GM21737 (cell line): Measurements from ENCODE around the gene NGEF.
"Not testable (repeated sequence)": the region's sequence is repeated elsewhere in the genome, so short reads cannot be mapped to it uniquely, and the experiment has no call there.

ENCODE experiments used
- ATAC-seq: cut with Tn5 transposase; IDR thresholded peaks from one replicate; pipeline ENCODE4 v1.9.1; 2021; ENCODE audit warnings: mild to moderate bottlenecking, moderate library complexity; ENCODE audit not compliant: unreplicated experiment

The NGEF gene

DNA sequence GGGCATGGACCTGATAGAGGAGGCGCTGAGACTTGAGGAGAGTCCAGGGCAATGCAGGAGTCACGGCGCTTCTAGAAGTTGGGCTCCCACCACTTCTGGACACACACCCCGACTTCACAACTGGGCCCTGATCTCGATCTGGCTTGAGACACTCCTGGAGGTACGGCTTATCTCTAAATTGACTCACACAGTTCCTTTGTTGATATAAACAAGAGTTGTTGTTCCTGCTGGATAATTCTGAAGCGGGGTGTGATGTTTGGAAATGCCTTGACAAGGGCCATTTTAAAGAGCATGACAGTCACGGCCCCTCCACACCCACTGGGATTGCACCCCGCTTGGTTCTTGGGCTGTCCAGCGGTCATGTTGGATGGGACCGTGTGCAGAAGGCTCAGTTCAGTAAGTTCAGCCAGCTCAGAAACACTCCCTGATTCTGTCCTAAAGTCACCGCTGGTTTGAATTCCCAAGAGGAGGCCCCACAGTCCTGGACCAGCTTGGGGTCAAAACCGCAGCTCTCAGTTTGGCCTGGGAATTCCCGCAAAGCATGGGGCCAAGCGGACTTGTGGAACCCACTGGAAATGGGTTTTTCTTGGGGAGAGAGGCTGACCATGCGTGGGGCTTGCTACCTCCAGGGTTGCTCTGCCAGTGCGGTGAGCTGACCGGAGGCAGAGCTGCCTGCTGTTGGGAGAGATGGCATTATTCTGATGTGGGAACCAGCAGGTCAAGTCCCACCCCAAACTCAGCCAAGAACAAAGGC, 10.1 kb upstream of the NGEF start:
- no peak for ATAC-seq

DNA sequence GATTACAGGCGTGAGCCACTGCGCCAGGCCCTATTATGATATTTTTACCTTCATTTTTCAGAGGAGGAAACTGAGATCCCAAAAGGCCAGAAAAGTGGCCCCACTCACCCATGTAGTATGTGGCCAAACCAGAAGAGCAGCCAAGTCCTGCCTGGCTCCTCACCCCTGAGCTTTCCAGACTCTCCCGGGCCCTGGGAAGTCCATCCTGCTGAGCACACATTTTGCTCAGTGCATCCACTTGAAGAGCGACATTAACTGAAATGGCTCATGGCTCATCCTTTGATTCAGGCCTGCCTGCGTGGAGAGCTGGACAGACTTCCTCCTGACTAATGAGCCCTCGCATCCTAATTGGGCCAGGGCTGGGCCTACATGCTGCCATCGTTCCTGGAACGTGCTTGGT, 9.5 kb upstream of the NGEF start:
- ATAC-seq = no peak

DNA sequence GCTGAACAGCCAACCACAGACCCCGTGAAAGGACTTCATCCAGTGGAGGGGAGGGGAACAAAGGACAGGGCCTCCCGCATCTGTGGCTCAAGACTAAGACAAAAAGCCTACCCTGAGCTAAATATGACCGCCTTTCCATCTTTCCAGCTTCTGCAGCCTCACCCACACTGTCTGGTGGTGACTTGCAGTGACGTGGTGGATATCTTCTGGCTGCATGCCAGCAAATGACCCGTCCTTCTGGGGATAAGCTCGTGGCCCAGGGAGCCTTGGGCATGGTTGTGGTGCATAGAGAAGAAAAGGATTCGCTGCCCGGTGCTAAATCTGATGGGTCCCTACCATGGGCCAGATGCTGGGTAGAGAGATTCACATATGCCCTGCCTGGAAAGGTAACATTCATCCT, 8.7 kb upstream of the NGEF start:
- no peak for ATAC-seq

DNA sequence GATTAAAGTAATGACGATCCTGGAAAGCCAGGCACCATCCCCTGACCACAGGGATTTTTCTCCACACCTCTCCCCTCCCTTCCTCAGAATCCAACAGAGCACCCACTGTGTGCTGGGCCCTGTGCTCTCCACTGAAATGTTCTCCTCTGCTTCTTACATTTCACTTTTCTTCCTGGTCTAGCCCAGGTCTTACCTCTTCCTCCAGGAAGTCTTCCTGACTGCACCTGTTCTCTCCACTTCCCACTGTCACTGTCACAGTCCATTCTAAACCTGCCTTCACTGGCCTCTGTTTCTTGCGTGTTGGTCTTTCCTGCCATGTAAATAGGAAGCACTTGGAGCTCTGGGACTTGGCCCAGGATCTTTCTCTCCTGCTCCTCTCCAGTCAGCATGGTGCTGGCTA, 7.4 kb upstream of the NGEF start:
- no peak for ATAC-seq

DNA sequence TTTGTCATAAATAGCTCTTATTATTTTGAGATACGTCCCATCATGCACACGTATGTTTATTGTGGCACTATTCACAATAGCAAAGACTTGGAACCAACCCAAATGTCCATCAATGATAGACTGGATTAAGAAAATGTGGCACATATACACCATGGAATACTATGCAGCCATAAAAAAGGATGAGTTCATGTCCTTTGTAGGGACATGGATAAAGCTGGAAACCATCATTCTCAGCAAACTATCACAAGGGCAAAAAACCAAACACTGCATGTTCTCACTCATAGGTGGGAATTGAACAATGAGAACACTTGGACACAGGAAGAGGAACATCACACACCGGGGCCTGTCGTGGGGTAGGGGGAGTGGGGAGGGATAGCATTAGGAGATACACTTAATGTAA, 6.6 kb upstream of the NGEF start:
- not testable (repeated sequence) for ATAC-seq

DNA sequence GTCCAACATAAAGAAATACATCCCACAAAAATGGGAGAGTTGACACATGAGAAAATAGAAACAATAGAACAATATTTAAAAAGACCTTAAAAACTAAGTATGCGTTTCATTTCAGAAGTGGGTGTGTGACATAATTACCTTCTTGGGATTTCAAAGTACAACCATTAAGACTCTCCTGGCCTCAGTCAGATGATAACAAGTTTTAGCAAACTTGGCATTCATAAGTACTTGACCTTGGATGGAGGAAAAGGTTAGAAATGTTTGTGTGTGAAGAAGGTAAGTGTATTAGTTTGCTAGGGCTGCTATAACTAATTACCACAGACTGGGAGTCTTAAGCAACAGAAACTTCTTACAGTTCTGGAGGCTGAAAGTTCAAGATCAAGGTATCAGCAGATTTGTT, 4.9 kb upstream of the NGEF start:
- no peak for ATAC-seq

DNA sequence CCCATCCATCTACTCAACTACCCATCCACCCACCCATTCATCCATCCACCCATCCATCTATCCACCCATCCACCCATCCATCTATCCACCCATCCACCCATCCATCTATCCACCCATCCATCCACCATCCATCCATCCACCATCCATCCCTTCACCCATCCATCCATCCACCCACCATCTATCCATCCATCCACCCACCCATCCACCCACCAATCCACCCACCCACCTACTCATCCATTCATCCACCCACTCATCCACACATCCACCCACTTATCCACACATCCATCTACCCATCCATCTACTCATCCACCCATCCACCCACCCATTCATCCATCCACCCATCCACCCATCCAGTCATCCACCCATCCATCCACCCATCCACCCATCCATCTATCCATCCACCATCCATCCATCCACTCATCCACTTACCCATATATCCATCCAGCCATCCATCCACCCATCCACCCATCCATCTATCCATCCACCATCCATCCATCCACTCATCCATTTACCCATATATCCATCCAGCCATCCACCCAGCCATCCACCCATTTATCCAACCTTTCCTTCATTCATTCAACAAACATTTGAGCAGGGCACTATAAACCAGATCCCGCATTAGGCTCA, 2.1 kb upstream of the NGEF start:
- ATAC-seq = no peak

DNA sequence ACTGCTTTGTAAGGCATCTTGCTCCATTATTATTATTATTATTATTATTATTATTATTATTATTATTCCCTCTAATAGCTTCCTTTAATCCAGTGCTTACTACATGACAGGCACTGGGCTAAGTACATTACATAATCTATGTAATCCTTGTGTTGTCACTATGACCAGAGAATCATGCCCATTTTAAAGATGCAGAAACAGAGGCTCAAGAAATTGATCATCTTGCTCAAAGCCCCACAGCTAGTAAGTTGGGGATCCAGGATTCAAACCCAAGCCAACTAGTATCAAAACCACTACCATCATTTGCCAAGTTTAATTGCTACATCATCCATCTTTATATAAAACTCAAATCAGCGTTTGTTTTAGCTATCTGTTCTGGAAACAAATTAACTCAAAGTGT, 594 bp upstream of the NGEF start:
- ATAC-seq = no peak

DNA sequence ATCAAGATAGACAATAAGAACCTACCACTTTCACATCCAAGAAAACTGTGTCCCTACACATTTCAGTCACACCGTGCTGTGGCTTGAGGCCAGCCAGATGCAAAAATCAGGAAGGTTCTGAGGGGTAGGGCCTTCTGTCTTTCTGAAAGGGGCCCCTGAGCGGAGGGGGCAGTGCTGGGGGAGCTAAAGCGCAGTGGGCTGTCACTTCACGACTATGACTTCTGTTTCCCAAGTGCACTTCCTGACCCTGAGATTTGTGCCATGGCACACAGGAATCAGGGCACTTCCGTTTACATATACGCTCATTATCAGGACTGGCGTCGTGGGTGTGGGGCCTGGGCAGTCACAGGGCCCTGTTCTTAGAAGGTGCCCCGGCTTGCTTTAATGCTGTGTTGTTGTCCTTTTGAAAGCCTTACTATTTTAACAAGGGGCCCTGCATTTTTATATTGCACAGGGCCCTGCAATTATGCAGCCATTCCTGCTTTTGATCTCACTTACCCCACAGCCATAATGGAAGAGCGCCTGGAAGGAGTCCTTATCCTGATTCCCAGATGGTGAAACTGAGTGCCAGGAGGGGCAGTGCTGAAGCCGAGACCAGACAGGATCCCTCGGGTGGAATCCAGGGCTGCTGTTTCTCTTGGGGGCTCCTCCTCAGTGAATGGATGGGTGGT, 620 bp downstream of the NGEF start:
- ATAC-seq = no peak

DNA sequence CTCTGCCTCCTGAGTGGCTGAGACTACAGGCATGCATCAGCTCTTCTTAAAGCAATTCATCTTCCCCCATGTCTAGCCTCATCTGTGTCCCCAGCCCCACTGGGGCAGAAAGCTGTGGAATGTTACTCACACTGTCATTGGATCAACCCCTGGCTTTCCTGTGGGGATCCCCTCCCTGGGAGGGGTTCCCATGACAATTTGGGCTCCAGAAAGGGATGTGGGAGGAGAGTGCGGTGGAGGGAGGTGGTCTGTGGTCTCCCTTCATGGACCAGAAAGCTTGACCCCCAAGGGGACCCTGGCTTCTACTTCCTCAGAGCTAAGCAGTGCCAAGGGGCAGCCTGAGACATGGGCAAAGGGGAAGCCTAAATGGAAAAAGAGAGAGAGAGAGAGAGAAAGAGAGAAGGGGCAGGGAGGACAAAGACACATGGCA, 1.3 kb downstream of the NGEF start:
- no peak for ATAC-seq

DNA sequence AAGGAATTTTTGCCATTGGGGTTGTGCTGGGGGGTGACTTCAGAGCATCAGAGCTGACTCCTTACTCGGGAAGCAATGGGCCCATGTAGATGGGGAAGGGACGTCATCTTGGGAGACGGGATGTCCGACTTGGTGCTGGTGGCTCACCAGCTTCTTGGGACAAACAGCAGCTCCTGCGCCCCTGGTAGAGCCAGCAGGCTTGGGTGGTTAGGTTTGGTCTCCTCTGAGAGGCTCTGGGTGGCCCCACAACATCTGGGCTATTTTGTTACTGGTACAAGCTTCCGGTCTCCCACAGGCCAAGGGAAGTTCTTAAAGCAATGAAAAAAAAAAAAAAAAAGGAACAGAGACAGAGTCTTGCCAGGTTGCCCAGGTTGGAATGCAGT, 1.8 kb downstream of the NGEF start:
- no peak for ATAC-seq

DNA sequence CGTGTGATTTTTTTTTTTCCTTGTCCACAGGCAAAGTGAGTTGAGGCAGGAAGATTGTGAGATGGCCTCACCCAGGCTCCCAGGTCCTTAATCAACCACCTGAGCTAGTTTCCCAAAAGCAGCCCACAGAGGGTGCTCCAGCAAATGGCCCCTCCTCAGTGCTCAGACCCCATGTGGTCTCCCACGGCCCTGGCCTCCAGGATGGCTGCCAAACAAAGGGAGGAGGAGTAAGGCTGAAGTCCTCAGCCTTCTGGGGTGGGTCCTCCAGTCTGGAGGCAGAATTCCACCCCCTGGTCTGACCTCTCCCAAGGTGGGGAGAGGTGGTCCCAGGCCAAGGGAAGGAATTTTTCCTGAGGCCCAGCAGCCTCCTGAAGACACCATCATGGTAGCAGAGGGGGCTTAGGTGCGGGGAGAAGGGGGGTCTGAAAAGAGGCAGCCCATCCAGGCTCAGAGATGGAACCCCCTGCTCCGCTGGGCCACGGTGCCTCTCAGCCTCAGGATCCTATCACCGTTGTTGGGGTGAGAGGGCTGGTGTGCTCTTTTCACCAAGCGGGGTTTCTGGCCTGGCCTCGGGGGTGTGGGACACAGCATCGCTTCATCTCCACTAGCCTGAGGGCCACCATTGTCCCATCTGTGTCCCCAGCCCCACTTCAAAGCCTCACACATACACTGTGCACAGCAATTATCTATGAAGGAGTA, 2.3 kb downstream of the NGEF start:
- ATAC-seq = no peak

DNA sequence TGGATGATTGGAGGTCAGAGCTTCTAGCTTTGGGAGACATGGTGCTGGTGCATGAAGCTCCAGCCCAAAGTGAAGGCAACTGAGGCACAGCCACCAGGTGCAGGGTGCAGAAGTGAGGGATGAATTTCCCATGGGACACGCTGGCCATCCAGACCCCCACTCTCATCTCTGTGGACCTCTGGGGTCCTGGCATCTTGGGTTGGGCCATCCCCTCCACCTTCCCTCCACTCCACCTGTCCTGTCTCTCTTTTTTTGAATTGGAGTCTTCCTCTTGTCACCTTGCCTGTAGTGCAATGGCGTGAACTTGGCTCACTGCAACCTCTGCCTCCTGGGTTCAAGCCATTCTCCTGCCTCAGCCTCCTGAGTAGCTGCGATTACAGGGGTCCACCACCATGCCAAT, 3.4 kb downstream of the NGEF start:
- ATAC-seq = no peak

DNA sequence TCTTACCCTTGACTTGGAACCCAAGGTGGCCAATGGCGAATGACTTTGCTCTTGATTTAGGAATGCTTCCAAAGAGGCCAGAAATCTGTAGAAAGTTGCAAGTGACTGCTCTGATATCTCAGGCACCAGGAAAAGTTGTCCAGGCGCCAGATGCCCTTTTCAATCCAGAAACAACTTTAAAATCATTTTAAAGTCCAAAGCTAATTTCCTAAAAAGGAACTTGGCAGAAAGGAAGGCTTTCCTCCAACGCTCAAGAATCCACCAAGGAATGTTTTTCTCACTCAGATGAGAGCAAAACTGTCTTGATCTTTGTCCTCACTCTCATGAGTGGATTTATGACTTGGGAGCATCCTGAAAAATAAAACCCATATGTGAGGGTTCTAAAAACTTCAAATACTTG, 5.3 kb downstream of the NGEF start:
- ATAC-seq = no peak

DNA sequence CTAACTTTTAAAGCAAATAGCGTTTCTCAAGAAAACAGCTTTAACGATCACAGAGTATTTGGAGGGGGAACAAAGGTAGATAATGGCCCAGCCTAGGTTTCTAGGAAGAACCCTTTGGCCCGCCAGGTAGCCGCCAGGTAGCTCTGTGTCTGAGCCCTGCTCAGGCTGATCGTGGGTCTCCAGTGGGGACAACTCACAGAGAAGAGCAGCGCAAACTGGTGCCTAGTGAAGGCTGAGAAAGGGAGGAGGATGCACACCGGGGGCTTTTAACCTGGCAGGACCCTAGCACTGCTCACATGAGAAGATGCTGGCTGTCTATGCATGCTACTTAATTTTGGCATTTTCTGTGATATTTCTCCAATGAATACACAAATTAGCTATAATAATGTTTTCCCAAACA, 5.8 kb downstream of the NGEF start:
- ATAC-seq = no peak

DNA sequence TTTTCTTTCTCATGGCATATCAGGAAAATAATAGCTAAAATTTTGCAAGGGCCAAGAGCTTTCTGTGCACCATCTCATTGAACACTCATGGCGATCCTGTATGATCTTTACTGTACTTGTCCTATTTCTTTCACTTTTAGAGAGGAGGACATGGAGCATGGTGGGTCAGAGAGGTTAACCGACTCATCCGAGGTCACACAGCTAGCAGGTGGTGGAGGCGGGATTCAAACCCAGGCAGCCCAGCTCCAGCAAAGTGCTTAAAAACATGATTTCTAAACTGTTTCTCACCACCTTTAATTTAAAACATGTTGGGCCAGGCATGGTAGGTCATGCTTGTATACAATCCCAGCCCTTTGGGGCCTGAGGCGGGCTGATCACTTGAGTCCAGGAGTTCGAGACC, 6.4 kb downstream of the NGEF start:
- ATAC-seq = no peak

DNA sequence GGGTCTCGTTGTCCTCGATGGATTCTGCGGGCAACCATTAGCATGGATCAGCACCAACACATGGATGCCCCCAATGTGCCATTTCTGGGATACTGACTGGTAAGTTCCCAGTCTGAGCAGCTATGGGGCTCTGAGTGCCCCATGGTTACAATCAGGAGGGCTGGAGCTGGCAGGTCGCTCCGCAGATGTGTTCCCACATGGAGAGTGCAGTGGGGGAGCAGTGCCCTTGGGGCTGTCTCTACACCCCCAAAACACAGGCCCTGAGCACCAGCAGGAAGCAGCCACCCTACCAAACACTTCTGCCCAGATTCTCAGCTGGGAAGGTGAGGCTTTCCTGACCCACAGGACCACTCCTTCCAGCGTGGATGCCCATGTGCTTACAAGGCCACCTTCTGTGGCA, 8.0 kb downstream of the NGEF start:
- ATAC-seq = no peak

DNA sequence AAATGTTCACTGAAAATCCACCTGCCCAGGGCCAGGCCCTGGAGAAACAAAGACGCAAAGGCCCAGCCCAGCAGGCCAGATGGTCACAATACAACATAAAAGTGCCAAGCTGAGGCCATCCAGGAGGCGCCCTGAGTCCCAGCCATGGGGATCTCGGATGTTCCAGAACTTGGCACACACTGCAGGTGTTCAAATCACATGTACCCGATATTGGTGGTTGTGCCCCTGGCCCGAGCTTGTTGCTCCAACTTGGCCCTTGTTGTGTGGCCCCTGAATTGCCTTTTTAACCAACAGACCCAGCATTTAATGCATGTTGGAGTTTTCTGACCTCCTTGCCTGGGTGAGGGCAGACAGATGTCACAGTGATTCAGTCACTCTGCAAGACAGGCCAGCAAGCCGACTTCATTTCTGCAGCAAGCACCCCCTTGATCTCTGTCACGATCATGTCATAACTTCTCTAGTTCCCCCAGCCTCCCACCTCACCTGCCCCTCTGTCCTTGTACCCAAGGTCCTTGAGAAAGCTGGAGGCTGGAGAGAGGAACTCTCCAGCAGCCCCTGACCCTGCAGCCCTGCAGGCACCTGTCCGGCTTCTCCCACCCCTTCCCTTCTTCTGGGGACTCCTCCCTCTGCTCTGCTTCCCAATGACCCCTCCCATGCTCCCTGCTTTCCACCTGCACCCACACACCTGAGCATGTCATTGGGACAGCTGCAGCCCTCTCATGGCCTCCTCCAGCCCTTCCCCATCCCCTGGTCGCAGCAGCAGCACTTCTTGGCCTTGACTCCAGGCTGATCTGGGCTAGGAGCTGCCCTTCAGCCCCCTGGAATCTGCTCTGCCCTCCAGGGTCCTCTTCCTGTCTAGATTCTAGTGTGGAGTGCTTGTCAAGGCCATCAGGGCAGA, 9.1 kb downstream of the NGEF start:
- no peak for ATAC-seq

DNA sequence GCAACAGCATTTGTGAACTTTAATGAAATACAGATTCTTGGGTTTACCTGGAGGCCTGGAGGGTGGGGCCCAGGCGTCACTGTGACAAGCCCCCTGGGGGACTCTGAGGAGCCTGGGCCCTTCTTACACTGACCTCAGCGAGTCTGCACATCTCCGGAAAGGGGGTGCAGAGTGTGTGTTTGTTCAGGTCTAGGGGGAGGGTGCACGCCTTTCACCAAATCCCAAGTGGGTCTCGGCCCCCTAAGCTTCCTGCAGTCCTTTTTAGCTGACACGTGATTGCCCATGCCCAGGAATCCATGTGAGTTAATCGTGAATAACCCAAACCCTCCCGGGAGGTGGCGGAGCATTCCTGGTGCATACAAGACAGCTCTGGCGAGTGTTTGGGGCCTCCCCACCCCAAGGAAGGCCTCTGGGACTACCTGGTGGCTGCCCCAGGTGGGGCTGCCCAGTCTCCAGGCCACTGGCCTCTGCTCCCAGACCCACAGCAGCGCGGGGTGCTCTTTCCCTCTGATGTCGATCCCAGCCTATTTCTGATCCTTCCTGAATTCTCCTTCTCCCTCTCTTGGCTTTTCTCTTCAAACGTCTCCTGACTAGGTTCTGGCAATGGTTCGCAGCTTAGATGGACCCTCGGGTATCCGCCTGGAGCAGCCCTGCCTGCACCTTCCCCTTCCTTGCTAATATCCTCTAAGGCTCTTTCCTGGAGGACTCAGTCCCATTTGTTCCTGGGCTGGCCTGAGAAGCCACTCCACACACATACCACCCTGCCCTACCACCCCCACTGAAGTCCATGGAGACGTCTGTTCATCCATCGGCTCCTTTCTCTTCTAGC, 10.0 kb downstream of the NGEF start:
- ATAC-seq = no peak
